NT2/D1 (cell line): ENCODE data around the gene MYCBPAP.

Experiments
- DNase-seq: peaks from one replicate; pipeline ENCODE4 v3.0.0-alpha.2; 2011; ENCODE audit warnings: low read depth, low spot score
- H3K27me3 ChIP-seq: 2 replicates; pipeline ENCODE4 v1.6.0; 2011; ENCODE audit warnings: mild to moderate bottlenecking; ENCODE audit not compliant: insufficient read length, insufficient read depth
- H3K36me3 ChIP-seq: 2 replicates; pipeline ENCODE4 v1.6.1; 2011; ENCODE audit warnings: mild to moderate bottlenecking, low read length, mixed read lengths; ENCODE audit not compliant: insufficient read depth, insufficient read length
- H3K4me1 ChIP-seq: 2 replicates; pipeline ENCODE4 v1.5.1; 2011; ENCODE audit not compliant: insufficient read depth, insufficient read length
- H3K4me3 ChIP-seq: 2 replicates; pipeline ENCODE4 v1.5.1; 2011; ENCODE audit warnings: low read depth; ENCODE audit not compliant: insufficient read length
- H3K9ac ChIP-seq: 2 replicates; pipeline ENCODE4 v1.6.0; 2011; ENCODE audit warnings: low read depth; ENCODE audit not compliant: insufficient read length
- H3K9me3 ChIP-seq: 2 replicates; pipeline ENCODE4 v1.5.1; 2011; ENCODE audit warnings: mild to moderate bottlenecking, low read length; ENCODE audit not compliant: insufficient read depth
- SUZ12 ChIP-seq: IDR thresholded peaks from 2 replicates; pipeline ENCODE4 v1.6.1; 2011; ENCODE audit not compliant: insufficient read length, insufficient read depth; ENCODE audit errors: extremely low read depth
- YY1 ChIP-seq: IDR thresholded peaks from 2 replicates; pipeline ENCODE4 v1.6.1; 2011; ENCODE audit not compliant: insufficient read length, insufficient read depth
- ZNF274 ChIP-seq: IDR thresholded peaks from 2 replicates; pipeline ENCODE4 v1.6.1; 2011; ENCODE audit warnings: mild to moderate bottlenecking, low read depth, low read length

MYCBPAP gene

GRCh38 chr17:50570032-50570431 is 61.8 kb downstream of the MYCBPAP start:
- Histone ChIP-seq H3K27me3 (no peaks in the 10 kb centered on the region), H3K9ac (no peak overlapping the region), H3K36me3 (no peaks in the 10 kb centered on the region), H3K4me3 (no peak overlapping the region), H3K9me3 (no peaks in the 10 kb centered on the region), H3K4me1 (peaks cover 32% of the 10 kb centered on the region)
- TF ChIP-seq ZNF274 (no peak), YY1 (no peak), SUZ12 (no peak)
- DNase-seq = no peak

- H3K36me3 ChIP-seq = no peaks in the 10 kb centered on the region
- H3K27me3 ChIP-seq = no peaks in the 10 kb centered on the region
- TF ChIP-seq YY1 (no peak), ZNF274 (no peak), SUZ12 (no peak)
- H3K9me3 ChIP-seq = no peaks in the 10 kb centered on the region
- H3K4me3 ChIP-seq = no peak overlapping the region
- peaks cover 31% of the 10 kb centered on the region for H3K4me1 ChIP-seq
- DNase-seq = no peak
- no peak overlapping the region for H3K9ac ChIP-seq
Measured at GRCh38 chr17:50570528-50570927, 62.3 kb downstream of the MYCBPAP start.

DNA sequence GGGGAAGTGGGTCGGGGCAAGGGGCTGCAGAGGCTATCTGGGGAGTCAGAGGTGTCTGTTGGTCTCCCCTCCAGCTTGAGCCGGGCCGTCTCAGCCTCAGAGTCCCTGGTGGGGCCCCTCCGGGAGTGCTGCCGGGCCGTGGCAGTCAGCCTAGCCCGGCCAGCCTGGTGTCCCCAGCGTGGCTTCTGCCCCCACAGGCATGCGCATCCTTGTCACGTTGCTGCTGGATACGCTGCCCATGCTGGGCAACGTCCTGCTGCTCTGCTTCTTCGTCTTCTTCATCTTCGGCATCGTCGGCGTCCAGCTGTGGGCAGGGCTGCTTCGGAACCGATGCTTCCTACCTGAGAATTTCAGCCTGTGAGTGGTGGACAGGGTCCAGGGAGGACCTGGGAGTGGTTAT is 63.4 kb downstream of the MYCBPAP start:
- H3K4me3 ChIP-seq = no peak overlapping the region
- TF ChIP-seq SUZ12 = no peak
- no peak for TF ChIP-seq YY1
- no peak for TF ChIP-seq ZNF274
- no peaks in the 10 kb centered on the region for H3K36me3 ChIP-seq
- H3K27me3 ChIP-seq = no peaks in the 10 kb centered on the region
- no peak for DNase-seq
- H3K4me1 ChIP-seq = peaks cover 28% of the 10 kb centered on the region
- no peaks in the 10 kb centered on the region for H3K9me3 ChIP-seq
- H3K9ac ChIP-seq = peak overlapping the region; percentile 24

GRCh38 chr17:50572541-50572940 is 64.3 kb downstream of the MYCBPAP start:
- no peak for DNase-seq
- H3K4me1 ChIP-seq = peaks cover 28% of the 10 kb centered on the region
- no peak overlapping the region for H3K4me3 ChIP-seq
- H3K36me3 ChIP-seq = no peaks in the 10 kb centered on the region
- no peaks in the 10 kb centered on the region for H3K27me3 ChIP-seq
- H3K9me3 ChIP-seq = no peaks in the 10 kb centered on the region
- H3K9ac ChIP-seq = no peak overlapping the region
- no peak for TF ChIP-seq SUZ12
- no peak for TF ChIP-seq YY1
- no peak for TF ChIP-seq ZNF274

GRCh38 chr17:50573866-50574611 is 65.8 kb downstream of the MYCBPAP start:
- Histone ChIP-seq H3K4me1 (peaks cover 17% of the 10 kb centered on the region), H3K27me3 (no peaks in the 10 kb centered on the region)

DNA sequence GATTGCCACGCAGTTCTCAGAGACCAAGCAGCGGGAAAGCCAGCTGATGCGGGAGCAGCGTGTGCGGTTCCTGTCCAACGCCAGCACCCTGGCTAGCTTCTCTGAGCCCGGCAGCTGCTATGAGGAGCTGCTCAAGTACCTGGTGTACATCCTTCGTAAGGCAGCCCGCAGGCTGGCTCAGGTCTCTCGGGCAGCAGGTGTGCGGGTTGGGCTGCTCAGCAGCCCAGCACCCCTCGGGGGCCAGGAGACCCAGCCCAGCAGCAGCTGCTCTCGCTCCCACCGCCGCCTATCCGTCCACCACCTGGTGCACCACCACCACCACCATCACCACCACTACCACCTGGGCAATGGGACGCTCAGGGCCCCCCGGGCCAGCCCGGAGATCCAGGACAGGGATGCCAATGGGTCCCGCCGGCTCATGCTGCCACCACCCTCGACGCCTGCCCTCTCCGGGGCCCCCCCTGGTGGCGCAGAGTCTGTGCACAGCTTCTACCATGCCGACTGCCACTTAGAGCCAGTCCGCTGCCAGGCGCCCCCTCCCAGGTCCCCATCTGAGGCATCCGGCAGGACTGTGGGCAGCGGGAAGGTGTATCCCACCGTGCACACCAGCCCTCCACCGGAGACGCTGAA is 67.5 kb downstream of the MYCBPAP start:
- DNase-seq = no peak
- H3K9ac ChIP-seq = no peak overlapping the region
- peaks cover 19% of the 10 kb centered on the region for H3K4me1 ChIP-seq
- TF ChIP-seq ZNF274 (no peak), SUZ12 (no peak), YY1 (no peak)
- H3K36me3 ChIP-seq = no peaks in the 10 kb centered on the region
- H3K9me3 ChIP-seq = no peaks in the 10 kb centered on the region
- no peaks in the 10 kb centered on the region for H3K27me3 ChIP-seq
- no peak overlapping the region for H3K4me3 ChIP-seq

More at GRCh38 chr17:50573866-50574611, 65.8 kb downstream of the MYCBPAP start:
- TF ChIP-seq SUZ12 (no peak), ZNF274 (no peak), YY1 (no peak)
- Histone ChIP-seq H3K9me3 (no peaks in the 10 kb centered on the region), H3K4me3 (no peak overlapping the region), H3K9ac (no peak overlapping the region), H3K36me3 (no peaks in the 10 kb centered on the region)
- no peak for DNase-seq

DNA sequence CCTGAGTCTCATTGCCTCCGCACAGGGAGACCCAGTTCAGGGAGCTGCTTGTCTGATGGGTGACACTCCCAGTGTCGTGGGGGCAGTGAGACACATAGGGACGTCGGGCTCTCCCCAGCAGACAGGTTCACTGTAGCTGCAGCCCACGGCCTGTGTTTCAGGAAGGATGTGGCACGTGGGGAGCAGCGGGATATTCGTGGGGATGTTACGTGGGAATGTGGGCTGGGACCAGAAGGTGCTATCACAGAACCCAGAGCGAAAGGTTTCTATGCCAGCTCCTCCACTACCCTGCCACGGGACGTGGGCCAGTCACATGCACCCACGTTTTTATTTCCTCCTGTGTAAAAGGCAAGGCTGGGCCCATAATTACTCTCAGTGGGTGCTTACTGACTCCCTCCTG is 68.6 kb downstream of the MYCBPAP start:
- Histone ChIP-seq H3K27me3 (no peaks in the 10 kb centered on the region), H3K4me3 (no peak overlapping the region), H3K36me3 (no peaks in the 10 kb centered on the region), H3K9ac (no peak overlapping the region), H3K4me1 (peaks cover 16% of the 10 kb centered on the region), H3K9me3 (no peaks in the 10 kb centered on the region)
- DNase-seq = no peak
- TF ChIP-seq ZNF274 = no peak
- no peak for TF ChIP-seq YY1
- no peak for TF ChIP-seq SUZ12
